ENCODE results near the gene RAPGEFL1.

GRCh38 chr17:40203131-40203530, 25.9 kb downstream of the RAPGEFL1 start:
- TF ChIP-seq POLR2A (IDR thresholded peaks at IDR 0.05) = no peak
- no peak for TF ChIP-seq CTCF (IDR thresholded peaks at IDR 0.05)

Measured in adrenal gland (tissue), 5 donors.